ENCODE data around the gene HOXA1.

HOXA1 gene

GRCh38 chr7:27100694-27101170, 4.9 kb upstream of the HOXA1 start:
- H3K27me3 ChIP-seq (replicated peaks), result peaks cover 97% of the 10 kb centered on the region
- peak overlapping the region; percentile 44 for H3K4me3 ChIP-seq (ENCODE audit: low read depth, low read length)
- in situ Hi-C loops (cut with HindIII; ENCODE audit: low pct_ligation_motif_present, low sequenced_read_pairs), result no loop called here
- TF ChIP-seq CTCF (IDR thresholded peaks at IDR 0.05; ENCODE audit: low read depth, low read length, missing control alignments), result no peak
- DNase-seq, result no peak
- H3K27ac ChIP-seq, result no peak overlapping the region
- no peaks in the 10 kb centered on the region for H3K36me3 ChIP-seq (replicated peaks)

GRCh38 chr7:27099453-27100370, 3.9 kb upstream of the HOXA1 start:
- no peak overlapping the region for H3K27ac ChIP-seq
- H3K4me3 ChIP-seq (ENCODE audit: low read depth, low read length), result peak overlapping the region; percentile 68
- in situ Hi-C loops (cut with HindIII; ENCODE audit: low pct_ligation_motif_present, low sequenced_read_pairs), result no loop called here
- H3K36me3 ChIP-seq (replicated peaks), result no peaks in the 10 kb centered on the region
- no peak for DNase-seq
- peaks cover 97% of the 10 kb centered on the region for H3K27me3 ChIP-seq (replicated peaks)
- no peak for TF ChIP-seq CTCF (IDR thresholded peaks at IDR 0.05; ENCODE audit: low read depth, low read length, missing control alignments)

- no peaks in the 10 kb centered on the region for H3K36me3 ChIP-seq (replicated peaks)
- in situ Hi-C loops (cut with HindIII; ENCODE audit: low pct_ligation_motif_present, low sequenced_read_pairs), result no loop called here
- DNase-seq, result no peak
- H3K27me3 ChIP-seq (replicated peaks), result peaks cover 97% of the 10 kb centered on the region
- no peak overlapping the region for H3K27ac ChIP-seq
- no peak for TF ChIP-seq CTCF (IDR thresholded peaks at IDR 0.05; ENCODE audit: low read depth, low read length, missing control alignments)
- H3K4me3 ChIP-seq (ENCODE audit: low read depth, low read length), result peak overlapping the region; percentile 68
Measured at GRCh38 chr7:27098578-27099451, 3.0 kb upstream of the HOXA1 start.

- Histone ChIP-seq H3K27me3 (replicated peaks) (peaks cover 97% of the 10 kb centered on the region), H3K27ac (no peak overlapping the region), H3K4me3 (ENCODE audit: low read depth, low read length) (peak overlapping the region; percentile 68), H3K36me3 (replicated peaks) (no peaks in the 10 kb centered on the region)
- in situ Hi-C loops (cut with HindIII; ENCODE audit: low pct_ligation_motif_present, low sequenced_read_pairs), result no loop called here
- TF ChIP-seq CTCF (IDR thresholded peaks at IDR 0.05; ENCODE audit: low read depth, low read length, missing control alignments), result no peak
- no peak for DNase-seq
Measured at GRCh38 chr7:27097686-27098577, 2.1 kb upstream of the HOXA1 start.

- peak overlapping the region; percentile 68 for H3K4me3 ChIP-seq (ENCODE audit: low read depth, low read length)
- TF ChIP-seq CTCF (IDR thresholded peaks at IDR 0.05; ENCODE audit: low read depth, low read length, missing control alignments), result no peak
- DNase-seq, result no peak
- no peak overlapping the region for H3K27ac ChIP-seq
- no peaks in the 10 kb centered on the region for H3K36me3 ChIP-seq (replicated peaks)
- H3K27me3 ChIP-seq (replicated peaks), result peaks cover 97% of the 10 kb centered on the region
- in situ Hi-C loops (cut with HindIII; ENCODE audit: low pct_ligation_motif_present, low sequenced_read_pairs), result no loop called here
Measured at GRCh38 chr7:27096768-27097514, 1.1 kb upstream of the HOXA1 start.
